Prostate gland (tissue), 2 donors: Measurements from ENCODE around the gene PMPCA.
A peak's percentile ranks its signal among the peaks of the same experiment; 100 is the strongest.

ENCODE experiments used
- CTCF ChIP-seq, 4 experiments: fragments of 200-600 bp in 2 of 4; fragments of 450-650 bp in 2 of 4; sonication (generic) in 2 of 4; IDR thresholded peaks; 1 replicate in 3 of 4; 2 replicates in 1 of 4; pipeline ENCODE4 v1.5.1; 2016 to 2019; ENCODE audit warnings: antibody characterized with exemption in 4 of 4, mild to moderate bottlenecking in 2 of 4, moderate library complexity in 2 of 4
- POLR2AphosphoS5 ChIP-seq: sonication (generic); formaldehyde crosslinking; IDR thresholded peaks from one replicate; pipeline ENCODE4 v1.6.1; 2017; ENCODE audit warnings: antibody characterized with exemption

GRCh38 chr9:136372561-136373299 lies 37.7 kb upstream of the PMPCA start:
- TF ChIP-seq POLR2AphosphoS5 (no peak), CTCF (IDR thresholded peaks at IDR 0.05) (peak in 1 of 4 experiments; percentile 2)
